Stimulated activated CD4-positive, alpha-beta T cell treated with anti-CD3 and anti-CD28 coated beads, Interleukin-4, amount 100 ng/mL, for 24 hours (primary cell): ENCODE measurements around the gene ZNF260.

Experiments
- DNase-seq: peaks from one replicate; pipeline ENCODE4 v3.0.0-alpha.2; 2020

The ZNF260 gene

GRCh38 chr19:36489118-36489919 is 38.8 kb downstream of the ZNF260 start, which contains the start of gene ZNF566:
TSS of gene ZNF566 (minus strand) at chr19:36489561. CDS start at chr19:36476557, 13,004 bp downstream.
- peak; percentile 96 for DNase-seq

- DNase-seq = peak; percentile 58
These were observed 39.3 kb downstream of the ZNF260 start for GRCh38 chr19:36488846-36489117.

GRCh38 chr19:36488118-36488845 is 39.8 kb downstream of the ZNF260 start:
- no peak for DNase-seq

- DNase-seq = no peak
These were observed 44.4 kb downstream of the ZNF260 start for GRCh38 chr19:36483653-36484052.

- no peak for DNase-seq
These were observed 45.2 kb downstream of the ZNF260 start for GRCh38 chr19:36482876-36483275.
